B cell (primary cell): ENCODE data around the gene TAF4. TPM values are rescaled to one million over a fixed set of nuclear protein-coding genes. Genes with fewer than 3 reads are reported as not detected.

Source experiments
- ATAC-seq: fragments of 200-7000 bp; cut with Tn5 transposase; one replicate; pipeline ENCODE4 v1.10.0; 2021; ENCODE audit warnings: low read depth, mild to moderate bottlenecking, moderate number of reproducible peaks, moderate library complexity
- CTCF ChIA-PET: fragments of 350-600 bp; sonication (Branson Sonifier 250); formaldehyde crosslinking; loops from one replicate; lab custom pipeline; 2021; ENCODE audit warnings: antibody characterized with exemption, inconsistent platforms; lab: Charles Lee
- POLR2A ChIA-PET: fragments of 350-600 bp; sonication (Branson Sonifier 250); formaldehyde crosslinking; loops from one replicate; lab custom pipeline; 2021; ENCODE audit warnings: antibody characterized with exemption; lab: Charles Lee
- DNase-seq: peaks from one replicate; pipeline ENCODE4 v3.0.0; 2013
- H2AFZ ChIP-seq: 2 replicates; pipeline ENCODE4 v1.6.1; 2012; ENCODE audit warnings: mild to moderate bottlenecking, low read depth, low read length; ENCODE audit not compliant: insufficient read depth, poor library complexity, severe bottlenecking
- H3K27ac ChIP-seq, 2 donors: 1 replicate in 1 of 2; 2 replicates in 1 of 2; pipeline ENCODE4 v1.5.1; 2012 to 2013; ENCODE audit warnings: low read length in 2 of 2, mild to moderate bottlenecking in 2 of 2, moderate library complexity in 1 of 2
- H3K27me3 ChIP-seq, 4 experiments: fragments of 200-600 bp in 1 of 4; sonication (generic) in 1 of 4; replicated peaks in 1 of 4; 1 replicate in 2 of 4; 2 replicates in 2 of 4; pipeline versions ENCODE4 v1.6.1 to v1.7.0; 2013 to 2016; ENCODE audit warnings: low read length in 3 of 4, mild to moderate bottlenecking in 2 of 4, mixed read lengths in 1 of 4, moderate library complexity in 1 of 4; ENCODE audit not compliant: insufficient read depth in 4 of 4, control insufficient read depth in 3 of 4; ENCODE audit errors: control extremely low read depth in 1 of 4
- H3K36me3 ChIP-seq, 2 experiments: replicated peaks in 1 of 2; 1 replicate in 1 of 2; 2 replicates in 1 of 2; pipeline versions ENCODE4 v1.6.1 to v1.7.1; 2013; ENCODE audit warnings: low read length in 1 of 2; ENCODE audit not compliant: insufficient read depth in 2 of 2, control insufficient read depth in 1 of 2; ENCODE audit errors: control extremely low read depth in 1 of 2, extremely low read depth in 1 of 2
- H3K4me1 ChIP-seq, 2 donors: fragments of 200-600 bp in 1 of 2; sonication (generic) in 1 of 2; 1 replicate in 1 of 2; 2 replicates in 1 of 2; pipeline versions ENCODE4 v1.5.1 to v1.6.1; 2013 to 2017; ENCODE audit warnings: low read length in 2 of 2; ENCODE audit not compliant: control insufficient read depth in 2 of 2, insufficient read depth in 2 of 2
- H3K4me2 ChIP-seq: replicated peaks from 2 replicates; pipeline ENCODE3; 2012; ENCODE audit warnings: mild to moderate bottlenecking, low read depth, low read length; ENCODE audit not compliant: poor library complexity, severe bottlenecking
- H3K4me3 ChIP-seq, 5 experiments: fragments of 200-600 bp in 1 of 5; sonication (generic) in 1 of 5; 1 replicate in 3 of 5; 2 replicates in 2 of 5; pipeline versions ENCODE4 v1.5.1 to v1.7.0; 2011 to 2016; ENCODE audit warnings: low read length in 4 of 5, mild to moderate bottlenecking in 4 of 5, low read depth in 2 of 5, control low read depth in 1 of 5, moderate library complexity in 1 of 5; ENCODE audit not compliant: insufficient read depth in 1 of 5; ENCODE audit errors: control extremely low read depth in 1 of 5, extremely low read depth in 1 of 5
- H3K79me2 ChIP-seq: fragments of 200-600 bp; sonication (generic); one replicate; pipeline ENCODE4 v1.6.0; 2016; ENCODE audit warnings: low read length; ENCODE audit not compliant: control insufficient read depth, insufficient read depth
- H3K9ac ChIP-seq: fragments of 200-600 bp; sonication (generic); 2 replicates; pipeline ENCODE4 v1.6.1; 2017; ENCODE audit warnings: mild to moderate bottlenecking, low read length, moderate library complexity
- H3K9me3 ChIP-seq, 3 donors: one replicate each; pipeline versions ENCODE4 v1.6.1 to v1.7.1; 2013; ENCODE audit warnings: low read length in 2 of 3; ENCODE audit not compliant: control insufficient read depth in 2 of 3, insufficient read depth in 1 of 3; ENCODE audit errors: control extremely low read depth in 1 of 3
- H4K20me1 ChIP-seq: 2 replicates; pipeline ENCODE4 v1.6.0; 2012; ENCODE audit warnings: mild to moderate bottlenecking, low read length; ENCODE audit not compliant: insufficient read depth, control insufficient read depth, poor library complexity, severe bottlenecking
- H3K27ac Mint-ChIP-seq: one replicate; pipeline ENCODE4 v1.8.0; 2021; ENCODE audit warnings: mixed read lengths
- H3K27me3 Mint-ChIP-seq: one replicate; pipeline ENCODE4 v1.8.0; 2021; ENCODE audit warnings: mixed read lengths
- H3K4me1 Mint-ChIP-seq: one replicate; pipeline ENCODE4 v1.8.0; 2021; ENCODE audit warnings: mixed read lengths
- H3K4me3 Mint-ChIP-seq: one replicate; pipeline ENCODE4 v1.8.0; 2021; ENCODE audit warnings: mixed read lengths
- H3K9me3 Mint-ChIP-seq: one replicate; pipeline ENCODE4 v1.8.0; 2022; ENCODE audit warnings: mixed read lengths; ENCODE audit not compliant: insufficient read depth
- EZH2 ChIP-seq: IDR thresholded peaks from 2 replicates; pipeline ENCODE4 v1.6.1; 2012; ENCODE audit warnings: borderline replicate concordance, low read depth, mild to moderate bottlenecking, moderate library complexity, low read length; ENCODE audit not compliant: insufficient read depth, poor library complexity, severe bottlenecking
- WGBS: methylation state at CpG from one replicate; pipeline ENCODE4 v1.1.5; 2013; ENCODE audit warnings: missing lambda C conversion rate; ENCODE audit not compliant: insufficient coverage; 5-methylcytosine and 5-hydroxymethylcytosine counted together
- intact Hi-C: fragments of 100-400 bp; cut with micrococcal nuclease; formaldehyde crosslinking; loops from one replicate; pipeline ENCODE4 v1.10.0; 2022
- polyA plus RNA-seq: library from polyadenylated mRNA; depleted of rRNA; stranded (reverse); fragments of >200 nt; gene quantifications from 2 replicates; pipeline ENCODE4 v1.2.3, GENCODE V29; 2012
- total RNA-seq, 2 donors: library from RNA; stranded (reverse); fragments of 120-200 nt in 1 of 2; gene quantifications; 1 replicate in 1 of 2; 2 replicates in 1 of 2; pipeline versions ENCODE4 v1.2.3 to v1.2.4, GENCODE V29; 2013 to 2022
- TF ChIP-seq, protein P1 (sequence below): fragments of 200-600 bp; IDR thresholded peaks from one replicate; pipeline ENCODE4 v1.8.0; 2022; ENCODE audit warnings: antibody characterized with exemption, mild to moderate bottlenecking

TAF4 gene
- total and polyA plus RNA-seq, 2 donors (not counting 1 experiment from before 2014, with no cell fraction given): 13.9 to 39.5 TPM

DNA sequence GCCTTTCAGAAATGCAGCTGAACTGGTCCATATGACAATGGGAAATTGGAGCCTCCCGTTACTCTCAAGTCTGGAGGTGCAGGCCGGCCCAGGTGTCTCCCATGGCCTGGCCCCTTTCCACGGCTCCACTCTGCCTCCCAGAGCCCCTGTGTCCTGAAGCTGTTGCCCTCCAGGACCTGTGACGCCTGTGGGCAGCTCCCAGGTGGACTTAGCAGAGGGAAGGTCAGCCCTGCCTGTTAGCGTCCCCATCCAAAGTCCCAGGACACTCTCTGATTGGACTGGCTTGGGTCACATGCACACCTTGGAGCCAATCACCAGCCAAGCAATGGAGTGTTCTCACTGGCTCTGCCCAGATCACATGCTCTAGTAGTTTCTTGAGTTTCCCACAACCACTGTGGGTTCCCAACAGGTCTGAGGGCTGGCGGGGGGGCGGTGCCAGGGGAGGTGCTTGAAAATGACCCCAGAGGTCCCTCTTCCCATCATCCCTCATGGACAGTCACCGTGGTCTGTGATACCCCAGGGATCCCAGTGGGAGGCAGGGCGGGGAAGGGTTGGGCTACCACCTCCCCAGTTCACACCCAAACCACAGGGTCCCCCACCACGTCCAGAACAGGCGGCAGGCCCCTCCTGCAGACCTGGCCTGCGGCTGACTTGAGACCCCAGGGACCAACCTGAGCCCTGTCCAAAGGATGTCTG, 135.6 kb downstream of the TAF4 start:
- Histone ChIP-seq H3K4me1 (no peaks in the 10 kb centered on the region), H3K27me3 (no peaks in the 10 kb centered on the region), H3K27ac (no peak overlapping the region), H3K4me3 (no peak overlapping the region), H3K4me2 (no peak overlapping the region), H3K79me2 (no peaks in the 10 kb centered on the region), H3K9me3 (peaks cover 0 to 34% (median 0%) of the 10 kb centered on the region in 3 donors), H3K9ac (no peak overlapping the region), H2AFZ (no peak overlapping the region), H3K36me3 (no peaks in the 10 kb centered on the region), H4K20me1 (no peaks in the 10 kb centered on the region)
- ATAC-seq (no peak), DNase-seq (no peak)
- no peaks in the 10 kb centered on the region for H3K9me3 Mint-ChIP-seq
- H3K27ac Mint-ChIP-seq: no peak overlapping the region
- no peaks in the 10 kb centered on the region for H3K4me1 Mint-ChIP-seq
- intact Hi-C loops: no loop called here
- H3K4me3 Mint-ChIP-seq: no peak overlapping the region
- ChIA-PET POLR2A (no interaction called here), CTCF (no interaction called here)
- no peaks in the 10 kb centered on the region for H3K27me3 Mint-ChIP-seq
- TF ChIP-seq, protein P1, sequence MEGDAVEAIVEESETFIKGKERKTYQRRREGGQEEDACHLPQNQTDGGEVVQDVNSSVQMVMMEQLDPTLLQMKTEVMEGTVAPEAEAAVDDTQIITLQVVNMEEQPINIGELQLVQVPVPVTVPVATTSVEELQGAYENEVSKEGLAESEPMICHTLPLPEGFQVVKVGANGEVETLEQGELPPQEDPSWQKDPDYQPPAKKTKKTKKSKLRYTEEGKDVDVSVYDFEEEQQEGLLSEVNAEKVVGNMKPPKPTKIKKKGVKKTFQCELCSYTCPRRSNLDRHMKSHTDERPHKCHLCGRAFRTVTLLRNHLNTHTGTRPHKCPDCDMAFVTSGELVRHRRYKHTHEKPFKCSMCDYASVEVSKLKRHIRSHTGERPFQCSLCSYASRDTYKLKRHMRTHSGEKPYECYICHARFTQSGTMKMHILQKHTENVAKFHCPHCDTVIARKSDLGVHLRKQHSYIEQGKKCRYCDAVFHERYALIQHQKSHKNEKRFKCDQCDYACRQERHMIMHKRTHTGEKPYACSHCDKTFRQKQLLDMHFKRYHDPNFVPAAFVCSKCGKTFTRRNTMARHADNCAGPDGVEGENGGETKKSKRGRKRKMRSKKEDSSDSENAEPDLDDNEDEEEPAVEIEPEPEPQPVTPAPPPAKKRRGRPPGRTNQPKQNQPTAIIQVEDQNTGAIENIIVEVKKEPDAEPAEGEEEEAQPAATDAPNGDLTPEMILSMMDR: no peak
- TF ChIP-seq EZH2: no peak
- 91% methylated on average over 9 of the region's 12 CpGs for WGBS

DNA sequence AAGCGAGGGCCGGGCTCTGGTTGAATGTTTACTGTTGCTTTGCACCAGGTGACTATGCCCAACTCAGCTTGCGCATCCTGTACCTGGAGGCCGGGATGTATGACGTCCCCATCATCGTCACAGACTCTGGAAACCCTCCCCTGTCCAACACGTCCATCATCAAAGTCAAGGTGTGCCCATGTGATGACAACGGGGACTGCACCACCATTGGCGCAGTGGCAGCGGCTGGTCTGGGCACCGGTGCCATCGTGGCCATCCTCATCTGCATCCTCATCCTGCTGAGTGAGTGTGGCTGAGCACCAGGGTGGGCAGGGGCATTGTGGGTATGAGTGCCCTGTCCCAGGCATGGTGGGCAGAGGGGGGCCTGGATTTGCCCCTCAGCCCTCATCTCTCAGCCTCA, 136.1 kb downstream of the TAF4 start:
- no peak overlapping the region for H3K27ac Mint-ChIP-seq
- H3K4me3 Mint-ChIP-seq: no peak overlapping the region
- intact Hi-C loops: no loop called here
- peaks cover 0 to 35% (median 0%) of the 10 kb centered on the region in 3 donors for H3K9me3 ChIP-seq
- ATAC-seq: no peak
- H3K4me1 Mint-ChIP-seq: no peaks in the 10 kb centered on the region
- ChIA-PET POLR2A (no interaction called here), CTCF (no interaction called here)
- 96% methylated on average over 11 of the region's 12 CpGs for WGBS
- no peaks in the 10 kb centered on the region for H3K36me3 ChIP-seq
- H3K4me2 ChIP-seq: no peak overlapping the region
- no peak for DNase-seq
- H3K9ac ChIP-seq: no peak overlapping the region
- H3K27ac ChIP-seq: no peak overlapping the region
- H3K27me3 Mint-ChIP-seq: no peaks in the 10 kb centered on the region
- no peak overlapping the region for H3K4me3 ChIP-seq
- H3K27me3 ChIP-seq: no peaks in the 10 kb centered on the region
- no peak overlapping the region for H2AFZ ChIP-seq
- H3K9me3 Mint-ChIP-seq: no peaks in the 10 kb centered on the region
- TF ChIP-seq, protein P1: no peak
- no peak for TF ChIP-seq EZH2
- H3K4me1 ChIP-seq: no peaks in the 10 kb centered on the region
- H3K79me2 ChIP-seq: no peaks in the 10 kb centered on the region
- no peaks in the 10 kb centered on the region for H4K20me1 ChIP-seq
